ENCODE results near the gene DGKI.

GRCh38 chr7:137682596-137682995 lies 164.2 kb downstream of the DGKI start:
- TF ChIP-seq, protein P1, sequence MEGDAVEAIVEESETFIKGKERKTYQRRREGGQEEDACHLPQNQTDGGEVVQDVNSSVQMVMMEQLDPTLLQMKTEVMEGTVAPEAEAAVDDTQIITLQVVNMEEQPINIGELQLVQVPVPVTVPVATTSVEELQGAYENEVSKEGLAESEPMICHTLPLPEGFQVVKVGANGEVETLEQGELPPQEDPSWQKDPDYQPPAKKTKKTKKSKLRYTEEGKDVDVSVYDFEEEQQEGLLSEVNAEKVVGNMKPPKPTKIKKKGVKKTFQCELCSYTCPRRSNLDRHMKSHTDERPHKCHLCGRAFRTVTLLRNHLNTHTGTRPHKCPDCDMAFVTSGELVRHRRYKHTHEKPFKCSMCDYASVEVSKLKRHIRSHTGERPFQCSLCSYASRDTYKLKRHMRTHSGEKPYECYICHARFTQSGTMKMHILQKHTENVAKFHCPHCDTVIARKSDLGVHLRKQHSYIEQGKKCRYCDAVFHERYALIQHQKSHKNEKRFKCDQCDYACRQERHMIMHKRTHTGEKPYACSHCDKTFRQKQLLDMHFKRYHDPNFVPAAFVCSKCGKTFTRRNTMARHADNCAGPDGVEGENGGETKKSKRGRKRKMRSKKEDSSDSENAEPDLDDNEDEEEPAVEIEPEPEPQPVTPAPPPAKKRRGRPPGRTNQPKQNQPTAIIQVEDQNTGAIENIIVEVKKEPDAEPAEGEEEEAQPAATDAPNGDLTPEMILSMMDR (IDR thresholded peaks at IDR 0.05): no peak
- TF ChIP-seq POLR2A (IDR thresholded peaks at IDR 0.05): no peak
